H9 (cell line): ENCODE results near the gene MAGI1. TPM values are rescaled to one million over a fixed set of nuclear protein-coding genes. Genes with fewer than 3 reads are reported as not detected.

Experiments used
- DNase-seq: peaks from one replicate; pipeline ENCODE4 v3.0.0-alpha.2; 2017
- H2AFZ ChIP-seq: one replicate; pipeline ENCODE4 v1.6.1; 2013; ENCODE audit warnings: mild to moderate bottlenecking, low read length, control low read depth, moderate library complexity
- H2AK5ac ChIP-seq: 2 replicates; pipeline ENCODE4 v1.6.1; 2013; ENCODE audit warnings: low read length, control low read depth, mixed read lengths; ENCODE audit not compliant: insufficient read length
- H2BK120ac ChIP-seq: one replicate; pipeline ENCODE4 v1.6.1; 2013; ENCODE audit warnings: low read depth, mild to moderate bottlenecking, low read length, control low read depth, inconsistent platforms; ENCODE audit not compliant: poor library complexity, severe bottlenecking
- H2BK12ac ChIP-seq: 2 replicates; pipeline ENCODE4 v1.6.1; 2013; ENCODE audit warnings: low read length, control low read depth, mixed read lengths, low read depth; ENCODE audit not compliant: insufficient read length
- H2BK15ac ChIP-seq: 2 replicates; pipeline ENCODE4 v1.6.1; 2013; ENCODE audit warnings: low read depth, low read length, control low read depth
- H2BK20ac ChIP-seq: one replicate; pipeline ENCODE4 v1.6.1; 2013; ENCODE audit warnings: low read depth, mild to moderate bottlenecking, low read length, control low read depth, inconsistent platforms; ENCODE audit not compliant: poor library complexity, severe bottlenecking
- H2BK5ac ChIP-seq: 2 replicates; pipeline ENCODE4 v1.6.1; 2013; ENCODE audit warnings: low read length, control low read depth, mixed read lengths; ENCODE audit not compliant: insufficient read length
- H3K14ac ChIP-seq: 2 replicates; pipeline ENCODE4 v1.6.1; 2013; ENCODE audit warnings: low read length, control low read depth; ENCODE audit not compliant: insufficient read depth
- H3K18ac ChIP-seq: 2 replicates; pipeline ENCODE4 v1.6.1; 2013; ENCODE audit warnings: low read depth, mild to moderate bottlenecking, mixed read lengths, low read length, control low read depth; ENCODE audit not compliant: insufficient read length
- H3K23ac ChIP-seq: 2 replicates; pipeline ENCODE4 v1.6.1; 2013; ENCODE audit warnings: low read length, control low read depth, mixed read lengths, low read depth; ENCODE audit not compliant: insufficient read length
- H3K23me2 ChIP-seq: 2 replicates; pipeline ENCODE4 v1.6.1; 2013; ENCODE audit warnings: low read depth, mild to moderate bottlenecking, mixed read lengths, low read length, control low read depth; ENCODE audit not compliant: insufficient read length, poor library complexity, severe bottlenecking
- H3K27ac ChIP-seq: 2 replicates; pipeline ENCODE4 v1.5.1; 2013; ENCODE audit warnings: low read length, control low read depth, mixed read lengths, low read depth; ENCODE audit not compliant: insufficient read length
- H3K27me3 ChIP-seq: 2 replicates; pipeline ENCODE4 v1.6.1; 2013; ENCODE audit warnings: low read length, control low read depth, inconsistent platforms; ENCODE audit not compliant: insufficient read depth
- H3K4ac ChIP-seq: 2 replicates; pipeline ENCODE4 v1.6.1; 2013; ENCODE audit warnings: low read depth, mild to moderate bottlenecking, control low read depth, inconsistent platforms, low read length, moderate library complexity
- H3K4me1 ChIP-seq: 2 replicates; pipeline ENCODE4 v1.6.1; 2013; ENCODE audit warnings: low read length, control low read depth, inconsistent platforms; ENCODE audit not compliant: insufficient read depth
- H3K4me2 ChIP-seq: 2 replicates; pipeline ENCODE4 v1.6.1; 2013; ENCODE audit warnings: low read length, control low read depth, mixed read lengths; ENCODE audit not compliant: insufficient read length, insufficient read depth
- H3K56ac ChIP-seq: 2 replicates; pipeline ENCODE4 v1.6.1; 2013; ENCODE audit warnings: low read depth, mild to moderate bottlenecking, mixed read lengths, low read length, control low read depth; ENCODE audit not compliant: insufficient read length
- H3K79me1 ChIP-seq: 2 replicates; pipeline ENCODE4 v1.6.1; 2013; ENCODE audit warnings: low read depth, mild to moderate bottlenecking, moderate library complexity, low read length, control low read depth, inconsistent platforms; ENCODE audit not compliant: insufficient read depth, poor library complexity, severe bottlenecking
- H3K79me2 ChIP-seq: 2 replicates; pipeline ENCODE4 v1.6.1; 2013; ENCODE audit warnings: low read length, control low read depth, inconsistent platforms; ENCODE audit not compliant: insufficient read depth
- H3K9ac ChIP-seq: 2 replicates; pipeline ENCODE4 v1.6.1; 2013; ENCODE audit warnings: low read length, control low read depth, mixed read lengths; ENCODE audit not compliant: insufficient read length; ENCODE audit errors: extremely low read depth
- H3K9me3 ChIP-seq: one replicate; pipeline ENCODE4 v1.6.1; 2013; ENCODE audit warnings: low read depth, low read length, inconsistent platforms; ENCODE audit not compliant: control insufficient read depth
- H3T11ph ChIP-seq: one replicate; pipeline ENCODE4 v1.6.1; 2013; ENCODE audit warnings: mild to moderate bottlenecking, low read length, control low read depth, inconsistent platforms
- H4K20me1 ChIP-seq: one replicate; pipeline ENCODE4 v1.6.1; 2013; ENCODE audit not compliant: control insufficient read depth, insufficient read length, insufficient read depth
- H4K5ac ChIP-seq: 2 replicates; pipeline ENCODE4 v1.6.1; 2013; ENCODE audit warnings: low read depth, mild to moderate bottlenecking, mixed read lengths, low read length, control low read depth; ENCODE audit not compliant: insufficient read length
- H4K8ac ChIP-seq: replicated peaks from 2 replicates; pipeline ENCODE4 v1.6.1; 2013; ENCODE audit warnings: low read length, control low read depth, mixed read lengths, low read depth; ENCODE audit not compliant: insufficient read length
- H4K91ac ChIP-seq: 2 replicates; pipeline ENCODE4 v1.6.1; 2013; ENCODE audit warnings: low read depth, mild to moderate bottlenecking, moderate library complexity, mixed read lengths, low read length, control low read depth; ENCODE audit not compliant: insufficient read length
- H3K27ac Mint-ChIP-seq, 3 experiments: 2 replicates in 2 of 3; 3 replicates in 1 of 3; pipeline ENCODE4 v1.8.0; 2020 to 2021; ENCODE audit warnings: mixed read lengths in 3 of 3, mild to moderate bottlenecking in 1 of 3, moderate library complexity in 1 of 3
- H3K27me3 Mint-ChIP-seq: 2 replicates; pipeline ENCODE4 v1.8.0; 2021; ENCODE audit warnings: low read depth, mild to moderate bottlenecking, moderate library complexity, mixed read lengths
- H3K36me3 Mint-ChIP-seq, 3 experiments: 2 replicates in 2 of 3; 3 replicates in 1 of 3; pipeline ENCODE4 v1.8.0; 2020 to 2021; ENCODE audit warnings: low read depth in 3 of 3, mixed read lengths in 3 of 3; ENCODE audit not compliant: insufficient read depth in 1 of 3
- H3K4me1 Mint-ChIP-seq, 2 experiments: 2 replicates each; pipeline ENCODE4 v1.8.0; 2020; ENCODE audit warnings: mixed read lengths in 2 of 2
- H3K4me3 Mint-ChIP-seq, 2 experiments: 2 replicates in 1 of 2; 3 replicates in 1 of 2; pipeline ENCODE4 v1.8.0; 2020 to 2021; ENCODE audit warnings: mild to moderate bottlenecking in 2 of 2, mixed read lengths in 2 of 2, moderate library complexity in 1 of 2
- H3K9me3 Mint-ChIP-seq, 2 experiments: 2 replicates in 1 of 2; 3 replicates in 1 of 2; pipeline ENCODE4 v1.8.0; 2020; ENCODE audit warnings: mild to moderate bottlenecking in 2 of 2, mixed read lengths in 2 of 2, moderate library complexity in 1 of 2
- CTCF ChIP-seq: fragments of 200-600 bp; sonication (generic); conservative IDR thresholded peaks from 3 replicates; pipeline ENCODE4 v1.8.0; 2021; ENCODE audit warnings: antibody characterized with exemption, mild to moderate bottlenecking
- WGBS: extraction: QIAGEN DNeasy Blood & Tissue Kit; methylation state at CpG from one replicate; pipeline ENCODE4 v1.1.7; 2013; ENCODE audit warnings: missing lambda C conversion rate, low lambda C conversion rate, mixed read lengths; ENCODE audit not compliant: insufficient read length; ENCODE audit errors: extremely low coverage; 5-methylcytosine and 5-hydroxymethylcytosine counted together
- total RNA-seq: library from RNA; stranded (reverse); gene quantifications from 2 replicates; pipeline ENCODE4 v1.2.1, GENCODE V29; 2021

The MAGI1 gene
- total RNA-seq, 1 experiment from 2014 or later, result 65.7 TPM

DNA sequence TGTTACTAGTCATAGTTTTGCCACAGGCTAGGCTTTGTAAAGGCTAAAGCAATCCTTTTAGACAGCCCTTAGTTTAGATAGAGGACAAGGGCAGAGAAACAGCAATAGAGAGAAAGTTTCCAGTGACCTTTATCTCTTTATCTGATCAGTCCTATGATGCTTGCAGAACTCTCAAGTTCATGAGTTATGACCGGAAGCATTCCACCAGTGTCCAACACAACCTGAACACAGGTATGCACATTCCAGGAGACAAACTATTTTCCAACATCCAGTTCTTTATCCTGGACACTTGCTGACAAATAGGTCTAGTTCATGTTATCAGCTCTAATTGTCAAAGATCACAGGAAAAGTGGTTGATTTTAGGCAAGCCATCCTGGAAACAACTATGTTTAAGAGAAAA is 422.2 kb downstream of the MAGI1 start:
- Histone ChIP-seq H3K4me2 (no peak overlapping the region), H2BK12ac (no peak overlapping the region), H4K20me1 (no peaks in the 10 kb centered on the region), H4K5ac (no peak overlapping the region), H3K79me2 (no peaks in the 10 kb centered on the region), H3K27ac (no peak overlapping the region), H3T11ph (no peak overlapping the region), H2BK120ac (no peak overlapping the region), H3K4ac (no peak overlapping the region), H3K23me2 (no peaks in the 10 kb centered on the region), H3K18ac (no peak overlapping the region), H4K8ac (no peak overlapping the region), H2BK5ac (no peak overlapping the region), H2AK5ac (no peak overlapping the region), H3K9me3 (no peaks in the 10 kb centered on the region), H3K56ac (no peak overlapping the region), H3K23ac (no peak overlapping the region), H2BK15ac (no peak overlapping the region), H3K14ac (no peak overlapping the region), H2AFZ (no peak overlapping the region), H2BK20ac (no peak overlapping the region), H3K79me1 (no peaks in the 10 kb centered on the region), H3K27me3 (no peaks in the 10 kb centered on the region), H3K9ac (no peak overlapping the region), H4K91ac (no peak overlapping the region), H3K4me1 (peaks cover 7% of the 10 kb centered on the region; the same call in 1 of the 2 replicates)
- no peak for TF ChIP-seq CTCF
- Mint-ChIP-seq H3K27ac (no peak overlapping the region), H3K9me3 (no peaks in the 10 kb centered on the region), H3K4me1 (peaks cover 19 to 25% of the 10 kb centered on the region in 2 experiments), H3K36me3 (no peaks in the 10 kb centered on the region), H3K27me3 (no peaks in the 10 kb centered on the region), H3K4me3 (no peak overlapping the region)
- WGBS, result no CpG with 5 or more reads among the region's 1 CpG
- DNase-seq, result no peak
